B cell (primary cell): ENCODE measurements around the gene PP2D1. TPM values are rescaled to one million over a fixed set of nuclear protein-coding genes. Genes with fewer than 3 reads are reported as not detected.
A peak's percentile ranks its signal among the peaks of the same experiment; 100 is the strongest.

Experiments
- ATAC-seq: fragments of 200-7000 bp; cut with Tn5 transposase; one replicate; pipeline ENCODE4 v1.10.0; 2021; ENCODE audit warnings: low read depth, mild to moderate bottlenecking, moderate number of reproducible peaks, moderate library complexity
- CTCF ChIA-PET: fragments of 350-600 bp; sonication (Branson Sonifier 250); formaldehyde crosslinking; loops from one replicate; lab custom pipeline; 2021; ENCODE audit warnings: antibody characterized with exemption, inconsistent platforms; lab: Charles Lee
- POLR2A ChIA-PET: fragments of 350-600 bp; sonication (Branson Sonifier 250); formaldehyde crosslinking; loops from one replicate; lab custom pipeline; 2021; ENCODE audit warnings: antibody characterized with exemption; lab: Charles Lee
- DNase-seq: peaks from one replicate; pipeline ENCODE4 v3.0.0; 2013
- H2AFZ ChIP-seq: 2 replicates; pipeline ENCODE4 v1.6.1; 2012; ENCODE audit warnings: mild to moderate bottlenecking, low read depth, low read length; ENCODE audit not compliant: insufficient read depth, poor library complexity, severe bottlenecking
- H3K27ac ChIP-seq, 2 donors: 1 replicate in 1 of 2; 2 replicates in 1 of 2; pipeline ENCODE4 v1.5.1; 2012 to 2013; ENCODE audit warnings: low read length in 2 of 2, mild to moderate bottlenecking in 2 of 2, moderate library complexity in 1 of 2
- H3K27me3 ChIP-seq, 4 experiments: fragments of 200-600 bp in 1 of 4; sonication (generic) in 1 of 4; replicated peaks in 1 of 4; 1 replicate in 2 of 4; 2 replicates in 2 of 4; pipeline versions ENCODE4 v1.6.1 to v1.7.0; 2013 to 2016; ENCODE audit warnings: low read length in 3 of 4, mild to moderate bottlenecking in 2 of 4, mixed read lengths in 1 of 4, moderate library complexity in 1 of 4; ENCODE audit not compliant: insufficient read depth in 4 of 4, control insufficient read depth in 3 of 4; ENCODE audit errors: control extremely low read depth in 1 of 4
- H3K36me3 ChIP-seq, 2 experiments: replicated peaks in 1 of 2; 1 replicate in 1 of 2; 2 replicates in 1 of 2; pipeline versions ENCODE4 v1.6.1 to v1.7.1; 2013; ENCODE audit warnings: low read length in 1 of 2; ENCODE audit not compliant: insufficient read depth in 2 of 2, control insufficient read depth in 1 of 2; ENCODE audit errors: control extremely low read depth in 1 of 2, extremely low read depth in 1 of 2
- H3K4me1 ChIP-seq, 2 donors: fragments of 200-600 bp in 1 of 2; sonication (generic) in 1 of 2; 1 replicate in 1 of 2; 2 replicates in 1 of 2; pipeline versions ENCODE4 v1.5.1 to v1.6.1; 2013 to 2017; ENCODE audit warnings: low read length in 2 of 2; ENCODE audit not compliant: control insufficient read depth in 2 of 2, insufficient read depth in 2 of 2
- H3K4me2 ChIP-seq: replicated peaks from 2 replicates; pipeline ENCODE3; 2012; ENCODE audit warnings: mild to moderate bottlenecking, low read depth, low read length; ENCODE audit not compliant: poor library complexity, severe bottlenecking
- H3K4me3 ChIP-seq, 5 experiments: fragments of 200-600 bp in 1 of 5; sonication (generic) in 1 of 5; 1 replicate in 3 of 5; 2 replicates in 2 of 5; pipeline versions ENCODE4 v1.5.1 to v1.7.0; 2011 to 2016; ENCODE audit warnings: low read length in 4 of 5, mild to moderate bottlenecking in 4 of 5, low read depth in 2 of 5, control low read depth in 1 of 5, moderate library complexity in 1 of 5; ENCODE audit not compliant: insufficient read depth in 1 of 5; ENCODE audit errors: control extremely low read depth in 1 of 5, extremely low read depth in 1 of 5
- H3K79me2 ChIP-seq: fragments of 200-600 bp; sonication (generic); one replicate; pipeline ENCODE4 v1.6.0; 2016; ENCODE audit warnings: low read length; ENCODE audit not compliant: control insufficient read depth, insufficient read depth
- H3K9ac ChIP-seq: fragments of 200-600 bp; sonication (generic); 2 replicates; pipeline ENCODE4 v1.6.1; 2017; ENCODE audit warnings: mild to moderate bottlenecking, low read length, moderate library complexity
- H3K9me3 ChIP-seq, 3 donors: one replicate each; pipeline versions ENCODE4 v1.6.1 to v1.7.1; 2013; ENCODE audit warnings: low read length in 2 of 3; ENCODE audit not compliant: control insufficient read depth in 2 of 3, insufficient read depth in 1 of 3; ENCODE audit errors: control extremely low read depth in 1 of 3
- H4K20me1 ChIP-seq: 2 replicates; pipeline ENCODE4 v1.6.0; 2012; ENCODE audit warnings: mild to moderate bottlenecking, low read length; ENCODE audit not compliant: insufficient read depth, control insufficient read depth, poor library complexity, severe bottlenecking
- H3K27ac Mint-ChIP-seq: one replicate; pipeline ENCODE4 v1.8.0; 2021; ENCODE audit warnings: mixed read lengths
- H3K27me3 Mint-ChIP-seq: one replicate; pipeline ENCODE4 v1.8.0; 2021; ENCODE audit warnings: mixed read lengths
- H3K4me1 Mint-ChIP-seq: one replicate; pipeline ENCODE4 v1.8.0; 2021; ENCODE audit warnings: mixed read lengths
- H3K4me3 Mint-ChIP-seq: one replicate; pipeline ENCODE4 v1.8.0; 2021; ENCODE audit warnings: mixed read lengths
- H3K9me3 Mint-ChIP-seq: one replicate; pipeline ENCODE4 v1.8.0; 2022; ENCODE audit warnings: mixed read lengths; ENCODE audit not compliant: insufficient read depth
- CTCF ChIP-seq: fragments of 200-600 bp; IDR thresholded peaks from one replicate; pipeline ENCODE4 v1.8.0; 2022; ENCODE audit warnings: antibody characterized with exemption, mild to moderate bottlenecking
- EZH2 ChIP-seq: IDR thresholded peaks from 2 replicates; pipeline ENCODE4 v1.6.1; 2012; ENCODE audit warnings: borderline replicate concordance, low read depth, mild to moderate bottlenecking, moderate library complexity, low read length; ENCODE audit not compliant: insufficient read depth, poor library complexity, severe bottlenecking
- WGBS: methylation state at CpG from one replicate; pipeline ENCODE4 v1.1.5; 2013; ENCODE audit warnings: missing lambda C conversion rate; ENCODE audit not compliant: insufficient coverage; 5-methylcytosine and 5-hydroxymethylcytosine counted together
- intact Hi-C: fragments of 100-400 bp; cut with micrococcal nuclease; formaldehyde crosslinking; loops from one replicate; pipeline ENCODE4 v1.10.0; 2022
- polyA plus RNA-seq: library from polyadenylated mRNA; depleted of rRNA; stranded (reverse); fragments of >200 nt; gene quantifications from 2 replicates; pipeline ENCODE4 v1.2.3, GENCODE V29; 2012
- total RNA-seq, 2 donors: library from RNA; stranded (reverse); fragments of 120-200 nt in 1 of 2; gene quantifications; 1 replicate in 1 of 2; 2 replicates in 1 of 2; pipeline versions ENCODE4 v1.2.3 to v1.2.4, GENCODE V29; 2013 to 2022

PP2D1 gene
- total and polyA plus RNA-seq, 2 donors (not counting 1 experiment from before 2014, with no cell fraction given) = not detected

DNA sequence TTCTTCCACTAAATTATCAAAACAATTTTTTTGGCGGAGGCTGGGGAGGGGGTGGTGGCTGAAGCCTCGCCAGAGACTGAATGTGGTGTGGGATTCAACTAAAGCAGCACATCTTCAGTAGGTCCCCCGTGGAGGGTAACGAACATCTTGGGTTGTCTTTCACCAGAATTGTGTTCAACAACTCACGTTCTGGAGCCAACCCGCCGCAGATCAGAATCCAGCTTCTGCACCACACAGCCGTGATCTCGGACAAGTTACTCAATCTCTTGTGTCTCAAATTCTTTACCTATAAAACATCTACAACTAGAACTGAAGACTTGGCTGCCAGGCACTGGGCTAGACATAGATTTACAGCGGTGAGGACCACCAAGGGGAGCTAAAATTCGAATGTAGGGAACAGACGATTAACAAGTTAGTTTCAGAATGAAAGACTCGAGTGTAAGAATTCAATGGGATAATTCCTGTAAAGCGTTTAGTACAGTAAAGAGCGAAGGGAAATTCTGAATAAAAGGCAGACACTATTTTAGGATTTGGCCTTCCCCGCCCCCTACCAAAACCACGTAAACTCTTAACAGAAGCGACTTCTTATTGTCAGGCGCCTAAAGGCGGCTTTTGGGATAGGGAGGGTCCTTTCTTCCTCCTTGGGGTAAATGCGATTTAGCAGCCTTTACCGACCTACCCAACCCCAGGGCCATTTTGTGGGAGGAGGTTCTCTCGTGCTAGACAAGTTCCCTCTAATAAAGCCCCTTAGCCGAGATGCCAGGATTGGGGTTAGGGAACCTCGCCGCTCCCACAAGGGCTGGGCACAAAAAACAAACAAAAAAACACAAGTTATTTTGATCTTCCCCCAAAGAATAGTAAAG lies 65.9 kb downstream of the PP2D1 start:
- H3K27ac Mint-ChIP-seq = peak overlapping the region; percentile 97
- TF ChIP-seq EZH2 (no peak), CTCF (no peak)
- Histone ChIP-seq H2AFZ (peak overlapping the region; percentile 95), H3K4me1 (peaks cover 18 to 22% of the 10 kb centered on the region in 2 donors), H3K79me2 (peaks cover 62% of the 10 kb centered on the region), H3K27me3 (no peaks in the 10 kb centered on the region), H4K20me1 (no peaks in the 10 kb centered on the region), H3K27ac (peak overlapping the region; percentile 96 to 98), H3K4me3 (peak overlapping the region; percentile 71 to 95 (median 87)), H3K36me3 (peaks cover 0 to 4% of the 10 kb centered on the region in 2 experiments), H3K4me2 (peak overlapping the region; percentile 77), H3K9me3 (peaks cover 0 to 4% (median 2%) of the 10 kb centered on the region in 3 donors), H3K9ac (peak overlapping the region; percentile 93)
- intact Hi-C loops = loop anchor here (1.0 to 10.0 kb wide), 5 partner anchors 180 to 1521 kb away; partner anchors contain the start of gene SATB1
- H3K4me1 Mint-ChIP-seq = peaks cover 43% of the 10 kb centered on the region
- no peaks in the 10 kb centered on the region for H3K27me3 Mint-ChIP-seq
- H3K9me3 Mint-ChIP-seq = no peaks in the 10 kb centered on the region
- peak overlapping the region; percentile 93 for H3K4me3 Mint-ChIP-seq
- ATAC-seq (peak; percentile 3), DNase-seq (no peak)
- ChIA-PET POLR2A (interaction anchor here (0.6 to 1.8 kb wide), 2 partner anchors 94 to 289 kb away, joined by 3 to 7 read pairs; partner anchors contain the start of gene KAT2B), CTCF (no interaction called here)
- WGBS = 70% methylated on average over 12 of the region's 26 CpGs

DNA sequence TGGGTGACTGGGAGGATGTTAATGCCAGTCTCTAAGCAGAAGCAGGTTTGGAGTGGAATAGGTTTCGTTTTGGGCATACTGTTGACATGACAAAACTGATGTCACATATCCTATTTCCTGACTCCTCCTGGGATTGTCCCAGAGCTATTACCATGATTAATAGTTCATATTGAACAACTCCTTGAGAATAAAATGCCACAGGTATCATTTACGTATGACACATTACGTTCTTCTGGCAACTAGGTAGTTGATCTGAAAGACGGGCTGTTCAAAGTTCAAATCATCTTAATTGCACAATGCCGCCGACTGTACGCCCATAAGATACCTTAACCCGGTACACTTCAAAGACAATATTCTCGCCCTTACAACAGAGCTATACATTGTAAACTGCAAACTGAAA lies 66.5 kb downstream of the PP2D1 start:
- Histone ChIP-seq H3K36me3 (no peaks in the 10 kb centered on the region), H2AFZ (peak overlapping the region; percentile 95), H3K4me1 (peaks cover 18 to 22% of the 10 kb centered on the region in 2 donors), H3K27ac (peak overlapping the region in 1 of 2 donors; percentile 98), H3K4me2 (peak overlapping the region; percentile 77), H4K20me1 (no peaks in the 10 kb centered on the region), H3K9ac (no peak overlapping the region), H3K79me2 (peaks cover 56% of the 10 kb centered on the region), H3K27me3 (no peaks in the 10 kb centered on the region), H3K4me3 (no peak overlapping the region), H3K9me3 (peaks cover 0 to 4% (median 2%) of the 10 kb centered on the region in 3 donors)
- POLR2A ChIA-PET = no interaction called here
- DNase-seq (no peak), ATAC-seq (no peak)
- 100% methylated on average over 2 of the region's 9 CpGs for WGBS
- no peaks in the 10 kb centered on the region for H3K9me3 Mint-ChIP-seq
- H3K27me3 Mint-ChIP-seq = no peaks in the 10 kb centered on the region
- CTCF ChIA-PET = no interaction called here
- H3K4me3 Mint-ChIP-seq = peak overlapping the region; percentile 77
- intact Hi-C loops = loop anchor here (5.0 to 10.0 kb wide), 3 partner anchors 598 to 1521 kb away; partner anchors contain the start of gene SATB1
- H3K27ac Mint-ChIP-seq = peak overlapping the region; percentile 97
- H3K4me1 Mint-ChIP-seq = peaks cover 38% of the 10 kb centered on the region
- TF ChIP-seq EZH2 (no peak), CTCF (no peak)
